Mucosa of rectum (tissue), 2 donors: ENCODE measurements around the gene VPS13D.

Source experiments
- H3K27ac ChIP-seq, 2 donors: one replicate each; pipeline ENCODE4 v1.7.0; 2013; ENCODE audit warnings: inconsistent platforms in 2 of 2, low read depth in 2 of 2, low read length in 2 of 2
- H3K27me3 ChIP-seq, 2 donors: one replicate each; pipeline ENCODE4 v1.7.0; 2013; ENCODE audit warnings: low read length in 2 of 2; ENCODE audit not compliant: control insufficient read depth in 2 of 2, insufficient read depth in 2 of 2
- H3K36me3 ChIP-seq, 2 donors: one replicate each; pipeline ENCODE4 v1.7.0; 2013; ENCODE audit warnings: low read length in 2 of 2; ENCODE audit not compliant: control insufficient read depth in 2 of 2, insufficient read depth in 2 of 2
- H3K4me1 ChIP-seq, 2 donors: one replicate each; pipeline ENCODE4 v1.7.0; 2013; ENCODE audit warnings: low read length in 2 of 2, mild to moderate bottlenecking in 1 of 2; ENCODE audit not compliant: control insufficient read depth in 2 of 2, insufficient read depth in 2 of 2
- H3K4me3 ChIP-seq, 2 donors: one replicate each; pipeline ENCODE4 v1.7.0; 2013; ENCODE audit warnings: low read length in 2 of 2
- H3K9ac ChIP-seq, 2 donors: one replicate each; pipeline ENCODE4 v1.7.0; 2013; ENCODE audit warnings: low read length in 2 of 2, low read depth in 1 of 2, mild to moderate bottlenecking in 1 of 2
- H3K9me3 ChIP-seq, 2 donors: one replicate each; pipeline ENCODE4 v1.7.0; 2013; ENCODE audit warnings: low read length in 2 of 2; ENCODE audit not compliant: control insufficient read depth in 2 of 2
- donor health status: healthy.
- donor health status: Normal muscosa, but diverticular disease.

Gene VPS13D

GRCh38 chr1:12438349-12438924 is 208.6 kb downstream of the VPS13D start:
- peaks cover 14 to 18% of the 10 kb centered on the region in 2 donors for H3K36me3 ChIP-seq
- peak overlapping the region in 1 of 2 donors; percentile 6 for H3K27ac ChIP-seq
- H3K9me3 ChIP-seq: no peaks in the 10 kb centered on the region
- no peak overlapping the region for H3K9ac ChIP-seq
- H3K27me3 ChIP-seq: no peaks in the 10 kb centered on the region
- no peak overlapping the region for H3K4me3 ChIP-seq
- peaks cover 9 to 10% of the 10 kb centered on the region in 2 donors for H3K4me1 ChIP-seq

GRCh38 chr1:12439073-12439472 is 209.2 kb downstream of the VPS13D start:
- Histone ChIP-seq H3K4me3 (no peak overlapping the region), H3K27ac (peak overlapping the region in 1 of 2 donors; percentile 6), H3K4me1 (peaks cover 4% of the 10 kb centered on the region in 2 donors), H3K9ac (no peak overlapping the region), H3K9me3 (no peaks in the 10 kb centered on the region), H3K36me3 (peaks cover 12 to 18% of the 10 kb centered on the region in 2 donors), H3K27me3 (no peaks in the 10 kb centered on the region)

- H3K36me3 ChIP-seq: peaks cover 11 to 21% of the 10 kb centered on the region in 2 donors
- H3K9ac ChIP-seq: no peak overlapping the region
- no peaks in the 10 kb centered on the region for H3K4me1 ChIP-seq
Observed at GRCh38 chr1:12441414-12442105, 211.7 kb downstream of the VPS13D start.

GRCh38 chr1:12442217-12442616 is 212.4 kb downstream of the VPS13D start:
- Histone ChIP-seq H3K27me3 (no peaks in the 10 kb centered on the region), H3K4me3 (no peak overlapping the region), H3K36me3 (peaks cover 8 to 21% of the 10 kb centered on the region in 2 donors), H3K9me3 (no peaks in the 10 kb centered on the region), H3K4me1 (no peaks in the 10 kb centered on the region), H3K9ac (no peak overlapping the region), H3K27ac (no peak overlapping the region)

More at GRCh38 chr1:12441414-12442105, 211.7 kb downstream of the VPS13D start:
- Histone ChIP-seq H3K27ac (no peak overlapping the region), H3K9me3 (no peaks in the 10 kb centered on the region), H3K4me3 (no peak overlapping the region), H3K27me3 (no peaks in the 10 kb centered on the region)

GRCh38 chr1:12443151-12443550 is 213.3 kb downstream of the VPS13D start:
- Histone ChIP-seq H3K4me3 (no peak overlapping the region), H3K9me3 (no peaks in the 10 kb centered on the region), H3K4me1 (peaks cover under 1 to 5% of the 10 kb centered on the region in 2 donors), H3K36me3 (peaks cover 6 to 19% of the 10 kb centered on the region in 2 donors), H3K27me3 (no peaks in the 10 kb centered on the region), H3K9ac (no peak overlapping the region), H3K27ac (no peak overlapping the region)

GRCh38 chr1:12444329-12444841 is 214.6 kb downstream of the VPS13D start:
- no peaks in the 10 kb centered on the region for H3K9me3 ChIP-seq
- H3K4me1 ChIP-seq: peaks cover 10% of the 10 kb centered on the region in 2 donors
- H3K27me3 ChIP-seq: no peaks in the 10 kb centered on the region
- no peak overlapping the region for H3K4me3 ChIP-seq
- H3K36me3 ChIP-seq: peaks cover 0 to 16% of the 10 kb centered on the region in 2 donors
- H3K27ac ChIP-seq: no peak overlapping the region
- H3K9ac ChIP-seq: no peak overlapping the region

- peaks cover 10 to 12% of the 10 kb centered on the region in 2 donors for H3K4me1 ChIP-seq
- H3K9me3 ChIP-seq: no peaks in the 10 kb centered on the region
- no peak overlapping the region for H3K9ac ChIP-seq
- H3K36me3 ChIP-seq: peaks cover 2 to 11% of the 10 kb centered on the region in 2 donors
- no peak overlapping the region for H3K27ac ChIP-seq
- H3K27me3 ChIP-seq: no peaks in the 10 kb centered on the region
- no peak overlapping the region for H3K4me3 ChIP-seq
Observed at GRCh38 chr1:12445257-12445656, 215.4 kb downstream of the VPS13D start.

GRCh38 chr1:12446593-12446992 is 216.8 kb downstream of the VPS13D start:
- H3K4me1 ChIP-seq: peaks cover 10 to 12% of the 10 kb centered on the region in 2 donors
- no peak overlapping the region for H3K27ac ChIP-seq
- no peak overlapping the region for H3K4me3 ChIP-seq
- H3K9me3 ChIP-seq: no peaks in the 10 kb centered on the region
- peaks cover 2 to 11% of the 10 kb centered on the region in 2 donors for H3K36me3 ChIP-seq
- no peak overlapping the region for H3K9ac ChIP-seq
- H3K27me3 ChIP-seq: no peaks in the 10 kb centered on the region

- no peaks in the 10 kb centered on the region for H3K27me3 ChIP-seq
- peaks cover 7 to 11% of the 10 kb centered on the region in 2 donors for H3K36me3 ChIP-seq
- H3K9ac ChIP-seq: no peak overlapping the region
- H3K4me1 ChIP-seq: peaks cover 10 to 12% of the 10 kb centered on the region in 2 donors
- H3K9me3 ChIP-seq: no peaks in the 10 kb centered on the region
- no peak overlapping the region for H3K27ac ChIP-seq
- no peak overlapping the region for H3K4me3 ChIP-seq
Observed at GRCh38 chr1:12447307-12447706, 217.5 kb downstream of the VPS13D start.

GRCh38 chr1:12447849-12448312 is 218.1 kb downstream of the VPS13D start:
- Histone ChIP-seq H3K4me1 (peaks cover 10 to 12% of the 10 kb centered on the region in 2 donors), H3K4me3 (no peak overlapping the region), H3K9ac (no peak overlapping the region), H3K36me3 (peaks cover 7 to 8% of the 10 kb centered on the region in 2 donors), H3K27me3 (no peaks in the 10 kb centered on the region), H3K27ac (peak overlapping the region; percentile 64 to 66), H3K9me3 (no peaks in the 10 kb centered on the region)
